Hematopoietic multipotent progenitor cell treated with erythropoietin and hydrocortisone succinate and interleukin-3 and kit ligand, for 4 days (in vitro differentiated cells): ENCODE data around the gene CDH12.

Experiments
- DNase-seq: peaks from one replicate; pipeline ENCODE4 v3.0.0-alpha.2; 2015

The CDH12 gene

DNA sequence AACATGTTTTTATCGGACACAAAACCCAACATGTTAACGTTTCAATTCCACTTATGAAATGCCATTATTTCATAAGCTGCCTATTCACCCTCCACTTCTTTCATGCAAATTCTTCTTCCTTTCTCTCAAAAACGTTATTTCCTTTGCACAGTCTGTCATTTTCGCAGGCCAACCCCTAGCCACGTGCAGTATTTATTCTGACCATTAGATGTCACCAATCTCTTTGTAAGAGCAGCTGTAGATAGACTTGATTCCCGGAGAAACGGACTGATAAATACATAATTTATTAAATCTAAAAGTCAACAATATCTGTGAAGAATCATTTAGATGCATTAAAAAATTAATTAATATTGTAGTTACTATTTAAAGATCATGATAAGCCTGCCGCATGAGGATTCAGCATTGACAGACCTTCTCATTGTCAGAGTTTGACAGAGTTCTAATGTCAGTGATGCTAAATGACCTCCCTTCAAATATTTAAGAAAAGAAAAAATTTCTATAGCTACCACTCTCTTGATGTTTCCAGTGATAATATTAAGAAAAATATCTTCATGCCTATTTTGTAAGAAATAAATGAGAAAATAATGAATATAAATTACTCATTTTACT is 933.6 kb downstream of the CDH12 start:
- DNase-seq: peak; percentile 69

DNA sequence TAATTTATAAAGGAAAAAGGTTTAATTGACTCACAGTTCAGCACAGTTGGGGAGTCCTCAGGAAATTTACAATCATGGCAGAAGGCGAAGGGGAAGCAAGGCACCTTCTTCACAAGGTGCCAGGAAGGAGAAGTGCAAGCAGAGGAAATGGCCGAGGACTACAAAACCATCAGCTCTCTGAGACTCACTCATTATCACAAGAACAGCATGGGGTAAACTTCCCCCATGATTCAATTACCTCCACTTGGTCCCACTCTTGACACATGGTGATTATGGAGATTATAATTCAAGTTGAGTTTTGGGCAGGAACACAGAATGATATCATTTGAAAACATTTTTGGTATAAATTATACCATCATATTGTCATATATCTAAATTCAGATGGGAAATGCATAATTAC is 934.7 kb downstream of the CDH12 start:
- DNase-seq: peak; percentile 1

DNA sequence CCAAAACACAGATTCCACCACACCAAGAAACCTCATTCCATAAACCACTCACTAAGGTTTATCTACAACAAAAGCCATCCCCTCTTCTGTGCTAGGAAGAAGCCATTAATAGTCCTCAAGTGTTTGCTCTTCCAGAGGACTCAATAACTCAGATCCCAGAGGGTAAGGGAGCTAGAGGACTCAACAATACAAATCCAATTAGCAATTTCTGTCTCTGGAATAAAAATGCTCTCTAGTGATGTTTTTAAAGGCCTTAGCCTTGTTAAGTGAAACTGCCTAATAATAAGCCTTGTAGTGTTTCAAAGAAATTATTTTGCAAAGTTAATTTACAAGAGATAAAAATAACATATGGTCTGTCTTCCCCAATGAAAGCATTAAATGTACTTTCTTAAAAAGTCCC is 942.4 kb downstream of the CDH12 start:
- DNase-seq: no peak

DNA sequence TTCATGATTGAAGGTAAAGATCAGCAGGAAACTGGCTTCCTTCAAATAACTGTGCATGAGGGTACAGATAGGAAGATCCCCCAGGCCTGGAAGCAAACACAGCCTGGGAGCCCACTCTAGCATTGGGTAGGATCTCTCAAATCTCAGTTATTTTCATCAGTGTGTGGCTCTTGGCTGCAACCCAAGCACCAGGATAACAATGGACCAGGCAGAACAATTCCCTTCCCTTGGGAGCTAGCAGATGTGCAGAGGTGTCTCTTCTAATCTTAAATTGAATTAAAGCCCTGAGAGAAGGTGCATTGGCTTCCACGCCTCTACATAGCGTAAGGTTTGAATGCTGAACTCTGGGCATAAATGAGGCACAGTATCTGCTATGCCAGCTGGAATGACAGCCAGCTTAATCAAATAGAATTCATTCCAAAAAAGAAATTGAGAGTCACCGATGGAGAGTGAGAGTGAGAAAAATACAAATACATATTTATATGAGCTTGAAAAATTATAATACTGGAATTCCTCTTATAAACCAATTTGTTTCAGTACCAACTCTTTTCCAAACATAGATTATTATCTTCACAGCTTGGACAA is 957.3 kb downstream of the CDH12 start:
- DNase-seq: no peak

DNA sequence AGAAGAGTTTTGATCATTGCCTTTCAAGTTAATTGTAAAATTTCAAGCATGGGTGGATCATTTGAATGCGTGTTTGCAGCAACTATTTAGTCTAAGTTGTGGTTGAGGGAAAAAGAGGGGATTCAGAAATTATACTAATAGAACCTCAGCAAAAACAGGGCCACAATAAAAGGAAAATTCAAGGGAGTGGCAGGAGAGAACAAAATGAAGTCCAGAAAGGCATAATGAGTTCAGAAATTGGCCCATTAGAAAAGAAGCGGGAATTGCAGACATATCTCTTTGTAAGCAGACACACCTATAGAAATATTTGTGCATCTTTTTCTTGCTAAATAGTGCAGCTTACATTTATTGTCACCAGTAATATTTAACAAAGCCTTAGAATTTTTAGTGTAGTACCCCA is 960.0 kb downstream of the CDH12 start:
- no peak for DNase-seq

DNA sequence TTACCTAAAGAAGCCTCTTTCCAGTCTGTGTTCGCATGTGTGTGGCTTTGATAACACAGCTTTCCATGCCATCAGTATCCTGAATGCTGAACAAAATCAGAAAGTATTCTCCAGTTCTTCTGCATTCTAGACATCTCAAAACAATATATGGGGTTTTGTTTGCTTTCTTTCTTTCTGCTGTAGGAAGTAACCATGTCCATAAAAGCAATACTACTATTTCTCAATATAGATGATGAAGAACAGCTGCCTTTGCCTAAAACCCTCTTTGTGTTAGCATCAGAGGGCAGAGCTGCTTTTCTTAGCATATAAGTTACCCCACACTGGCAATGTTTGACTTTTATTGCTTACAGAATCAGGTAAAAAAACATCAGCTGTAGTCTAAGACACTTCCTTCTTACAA is 963.6 kb downstream of the CDH12 start:
- DNase-seq: no peak

DNA sequence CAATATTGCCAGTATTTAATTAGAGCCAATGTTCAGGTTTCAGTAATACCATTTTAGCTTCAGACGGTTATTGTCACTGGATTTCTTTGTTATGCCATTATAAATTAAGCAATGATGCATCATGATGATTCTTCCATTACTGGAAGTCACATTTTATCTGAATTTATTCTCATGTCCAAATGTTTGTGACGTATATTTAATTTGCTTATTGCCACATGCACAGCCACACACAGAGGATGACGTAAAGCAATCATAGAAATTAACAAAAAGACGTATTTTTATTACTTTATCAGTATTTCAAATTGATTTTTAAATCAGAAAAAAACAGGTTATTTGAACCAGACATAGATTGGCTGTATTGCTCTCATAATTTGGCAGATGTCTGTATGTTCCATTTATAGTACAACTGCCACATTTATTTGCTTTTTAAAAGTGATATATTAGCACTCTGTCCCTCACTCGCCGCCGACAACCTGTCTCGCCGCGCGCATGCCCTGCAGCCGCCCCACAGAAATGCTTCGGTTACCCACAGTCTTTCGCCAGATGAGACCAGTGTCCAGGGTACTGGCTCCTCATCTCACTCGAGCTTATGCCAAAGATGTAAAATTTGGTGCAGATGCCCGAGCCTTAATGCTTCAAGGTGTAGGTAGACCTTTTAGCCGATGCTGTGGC is 970.9 kb downstream of the CDH12 start:
- no peak for DNase-seq

DNA sequence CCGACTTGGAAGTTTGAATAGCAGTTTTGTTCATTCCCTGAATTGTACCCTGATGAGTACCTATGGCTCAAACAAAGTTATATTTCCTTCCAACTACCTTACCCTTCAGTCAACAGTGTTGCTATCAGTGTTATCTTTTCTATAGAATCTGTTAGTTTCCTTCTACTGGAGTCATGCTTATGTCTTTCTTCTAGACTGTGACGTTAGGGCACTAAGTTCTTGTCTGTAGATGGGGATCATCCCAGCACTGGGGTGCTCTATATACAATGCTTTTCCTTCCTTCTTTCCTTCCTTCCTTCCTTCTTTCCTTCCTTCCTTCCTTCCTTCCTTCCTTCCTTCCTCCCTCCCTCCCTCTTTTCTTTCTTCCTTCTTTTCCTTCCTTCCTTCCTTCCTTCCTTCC is 973.0 kb downstream of the CDH12 start:
- no peak for DNase-seq

DNA sequence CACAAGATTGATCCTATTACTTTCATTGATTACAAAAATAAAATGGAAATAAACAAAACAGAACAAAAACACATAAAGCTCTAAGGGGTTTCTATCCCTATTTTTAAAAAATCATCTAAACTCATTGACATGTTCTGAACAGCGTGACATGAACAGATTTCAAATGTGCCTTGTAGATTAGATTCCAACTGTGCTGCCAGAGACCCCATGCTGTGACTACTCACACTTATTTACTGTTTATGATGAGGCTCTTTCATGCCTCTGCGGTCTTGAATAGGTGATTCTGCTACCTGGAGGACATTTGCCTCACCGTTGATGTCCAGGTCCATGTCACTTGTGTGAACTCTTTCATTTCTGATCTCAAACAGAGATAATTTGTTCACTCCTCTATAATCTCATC is 990.2 kb downstream of the CDH12 start:
- DNase-seq: no peak

DNA sequence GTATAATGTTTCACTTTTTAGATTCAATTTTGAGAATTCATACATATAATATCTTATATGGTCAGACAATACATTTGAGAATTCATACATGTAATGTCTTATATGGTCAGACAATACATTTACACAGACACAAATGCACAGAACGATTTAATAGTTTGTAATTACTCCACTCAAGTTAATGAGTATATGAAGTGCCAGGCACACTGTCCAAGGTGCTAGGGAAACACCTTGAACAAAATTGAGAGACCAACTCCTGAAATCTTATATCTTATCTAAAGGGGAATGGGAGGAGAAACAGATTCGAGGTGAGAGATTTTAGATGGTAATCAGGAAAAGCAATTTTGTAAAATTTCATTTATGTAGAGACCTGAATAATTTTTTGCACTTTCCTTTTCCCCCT is 994.7 kb downstream of the CDH12 start:
- DNase-seq: no peak

DNA sequence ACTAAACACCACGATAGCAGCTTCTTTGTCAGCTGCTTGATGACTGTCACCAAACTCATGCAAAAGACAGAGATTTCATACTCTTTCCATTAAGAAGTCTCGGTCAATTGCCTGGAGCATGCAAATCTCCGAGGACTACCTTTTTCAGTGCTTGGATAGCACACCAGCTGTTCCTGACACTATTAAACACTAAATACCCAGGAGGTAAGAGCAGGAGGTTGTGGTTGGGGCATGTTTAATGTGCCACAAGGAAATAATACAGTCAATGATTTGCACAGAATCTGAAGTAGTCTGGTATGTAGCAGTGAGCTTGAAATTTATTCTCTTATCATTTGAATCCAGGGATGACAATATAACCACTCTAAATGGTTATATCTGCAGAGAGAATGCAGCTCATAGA is 996.2 kb downstream of the CDH12 start:
- DNase-seq: no peak

DNA sequence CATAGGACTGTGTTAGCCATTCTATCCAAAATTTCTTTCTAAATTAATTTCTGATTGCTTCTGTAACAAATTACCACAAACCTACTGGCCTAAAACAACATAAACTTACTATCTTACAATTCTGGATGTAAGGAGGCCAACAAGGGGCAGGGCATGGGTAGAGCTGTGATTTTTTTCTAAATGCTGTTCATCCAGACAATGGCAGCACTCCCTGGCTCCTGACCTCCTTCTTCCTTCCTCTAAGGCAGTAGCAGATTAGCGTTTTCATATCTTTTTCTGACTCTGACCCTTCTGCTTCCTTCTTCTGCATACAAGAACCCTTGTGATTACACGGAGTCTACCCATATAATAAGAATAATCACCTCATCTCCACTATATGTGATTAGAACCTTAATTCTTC is 1005.8 kb downstream of the CDH12 start:
- no peak for DNase-seq

DNA sequence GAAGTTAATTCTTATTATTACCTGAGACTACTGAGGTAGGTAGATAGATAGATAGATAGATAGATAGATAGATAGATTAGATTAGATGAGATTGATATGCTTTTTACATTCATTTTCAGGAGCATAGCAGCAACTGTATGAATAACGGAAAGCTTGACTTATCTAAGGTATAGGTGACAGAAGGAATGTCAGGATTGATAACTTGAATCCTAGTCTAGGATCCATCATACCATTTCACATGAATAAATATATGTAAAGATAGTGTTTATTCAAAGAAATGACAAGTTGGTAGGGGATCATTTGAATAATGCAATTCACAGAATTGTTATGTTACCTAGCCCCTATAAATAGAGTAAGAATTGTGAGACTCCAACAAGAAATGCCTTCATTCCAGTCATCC is 1008.2 kb downstream of the CDH12 start:
- no peak for DNase-seq

DNA sequence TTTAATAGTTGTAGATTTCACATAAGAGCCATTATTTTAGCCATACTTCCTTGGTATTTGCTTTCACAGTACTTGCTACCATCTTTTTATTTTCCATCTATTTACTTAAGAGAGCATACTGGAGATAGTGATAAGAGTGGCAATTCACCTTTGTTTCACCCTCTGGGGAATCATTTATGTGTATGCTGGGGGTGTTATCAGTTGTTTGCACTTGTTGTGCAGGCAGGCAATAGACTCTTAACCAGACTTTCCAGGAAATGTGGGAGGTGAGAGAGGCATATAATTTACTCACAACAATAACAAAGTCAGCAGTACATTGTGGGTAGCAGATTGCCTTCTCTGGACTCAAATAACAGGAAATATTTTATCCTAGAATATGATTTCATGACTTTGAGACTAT is 1018.3 kb downstream of the CDH12 start:
- peak; percentile 1 for DNase-seq

DNA sequence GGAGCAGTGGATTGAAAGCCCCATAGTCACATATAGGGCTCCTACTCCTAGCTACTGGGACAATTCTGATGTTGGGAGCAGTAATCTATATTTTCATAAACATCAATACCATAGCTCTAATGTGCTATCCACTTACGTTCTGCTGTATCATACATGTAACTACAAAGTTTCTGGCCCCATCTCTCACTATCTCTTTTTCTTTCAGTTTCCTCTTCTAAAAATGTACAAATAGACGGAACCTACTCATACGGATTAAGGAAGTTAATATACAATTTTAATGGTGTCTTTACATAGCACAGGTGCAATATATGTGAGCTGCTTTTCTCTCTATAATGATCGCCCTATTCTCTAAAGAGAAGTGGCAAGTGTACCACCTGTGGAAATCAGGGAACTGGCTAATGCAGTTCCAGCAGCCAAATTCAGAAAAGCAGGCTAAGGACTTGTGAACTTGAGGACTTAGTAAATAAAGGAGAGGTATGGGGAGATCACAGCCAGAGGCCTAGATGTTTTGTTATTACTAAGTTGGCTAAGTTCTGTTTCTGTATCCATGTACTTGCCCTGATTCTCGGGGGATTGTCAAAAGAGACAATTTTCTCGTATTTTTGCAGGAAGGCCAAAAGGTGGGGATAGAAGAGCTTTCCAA is 1021.9 kb downstream of the CDH12 start:
- DNase-seq: no peak

DNA sequence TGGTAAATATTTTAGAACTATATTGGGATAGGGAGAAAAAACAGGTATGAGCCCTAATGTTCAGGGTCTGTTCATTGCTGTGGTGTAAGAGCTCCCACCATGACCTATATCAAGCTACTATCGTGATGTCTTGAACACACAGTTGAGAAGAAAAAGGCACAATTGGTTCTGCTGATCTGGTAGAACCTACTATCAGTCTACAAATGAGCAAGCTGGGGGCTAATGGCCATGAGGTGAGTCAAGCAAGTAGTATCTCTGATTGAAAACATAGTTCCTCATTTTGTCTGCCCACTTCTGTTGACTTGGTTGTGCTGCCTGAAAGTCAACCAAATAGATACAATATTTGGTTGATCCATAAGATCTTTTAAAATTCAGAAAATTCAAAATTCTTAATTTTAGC is 1026.3 kb downstream of the CDH12 start:
- DNase-seq: no peak

DNA sequence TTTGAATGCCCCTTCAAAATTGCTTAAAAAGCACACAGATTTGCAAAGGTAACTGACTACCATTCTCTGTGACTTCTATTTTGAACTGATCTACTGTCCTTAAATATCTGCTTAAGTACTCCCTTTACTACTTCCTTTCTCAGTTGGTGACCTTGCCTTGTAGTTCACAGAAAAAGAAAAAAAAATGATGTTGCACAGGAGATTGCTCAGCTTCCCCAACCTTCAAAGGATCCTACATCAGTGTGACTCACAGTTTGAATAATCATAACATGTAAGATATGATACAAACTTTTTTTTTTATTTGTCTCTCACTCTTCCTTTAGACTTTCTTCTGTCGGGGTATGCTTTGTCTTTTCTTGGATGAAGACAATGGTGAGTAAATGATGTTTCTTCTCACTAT is 1029.6 kb downstream of the CDH12 start:
- DNase-seq: no peak

DNA sequence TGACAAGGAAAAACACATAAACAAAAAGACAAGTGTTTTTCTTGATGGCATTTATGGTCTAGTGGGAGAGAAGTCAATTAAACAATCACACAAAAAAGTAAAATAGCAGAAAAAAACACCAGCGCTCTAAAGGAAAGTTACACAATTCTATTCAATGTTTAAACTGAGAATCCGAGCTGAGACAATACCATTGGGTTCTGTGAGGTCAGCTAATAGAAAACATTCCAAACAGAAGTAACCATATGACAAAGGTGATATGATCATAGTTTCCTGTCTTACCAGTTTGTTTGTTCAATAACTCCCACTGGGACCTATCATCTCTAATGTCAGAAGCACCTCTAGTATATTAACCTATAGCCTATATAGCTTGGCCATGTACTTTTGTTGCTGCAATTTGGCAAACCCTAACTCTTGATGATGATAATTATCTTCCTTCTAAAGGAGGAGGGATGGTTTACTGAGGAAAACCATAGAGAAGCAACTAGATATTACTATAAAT is 1030.0 kb downstream of the CDH12 start:
- no peak for DNase-seq

DNA sequence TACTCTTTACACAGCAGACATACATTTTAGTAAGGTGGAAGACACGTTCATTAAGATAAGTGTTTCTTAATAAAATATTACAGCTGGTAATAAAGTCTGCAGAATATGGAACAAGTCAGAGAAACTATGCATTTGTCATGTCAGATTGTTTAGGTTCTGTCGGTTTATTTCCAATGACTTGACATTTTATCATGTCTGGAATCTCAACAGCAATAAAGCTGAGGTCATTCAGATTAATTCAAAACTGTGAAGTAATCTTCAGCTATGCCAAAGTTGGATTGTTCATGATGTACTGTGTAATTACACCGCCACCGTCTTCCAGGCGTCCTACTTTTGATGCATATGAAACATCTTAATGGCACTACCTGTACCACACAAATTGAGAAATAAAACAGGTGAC is 1032.6 kb downstream of the CDH12 start:
- no peak for DNase-seq

DNA sequence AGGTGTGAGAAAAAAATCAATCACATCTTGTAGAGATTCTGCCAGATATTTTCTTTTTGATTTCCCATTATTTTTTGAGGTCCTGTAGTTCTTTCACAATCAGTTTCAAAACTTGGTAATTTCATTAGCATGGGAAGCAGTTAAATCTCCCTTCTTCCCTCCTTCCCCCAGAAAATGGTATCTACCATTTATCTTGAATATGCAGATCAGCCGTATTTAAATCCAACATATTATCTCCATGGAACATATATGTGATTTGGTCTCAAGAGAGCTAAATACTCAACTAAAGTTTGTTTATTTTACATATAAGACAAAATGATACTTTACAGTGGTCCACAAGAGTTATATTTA is 1034.8 kb downstream of the CDH12 start:
- DNase-seq: no peak

DNA sequence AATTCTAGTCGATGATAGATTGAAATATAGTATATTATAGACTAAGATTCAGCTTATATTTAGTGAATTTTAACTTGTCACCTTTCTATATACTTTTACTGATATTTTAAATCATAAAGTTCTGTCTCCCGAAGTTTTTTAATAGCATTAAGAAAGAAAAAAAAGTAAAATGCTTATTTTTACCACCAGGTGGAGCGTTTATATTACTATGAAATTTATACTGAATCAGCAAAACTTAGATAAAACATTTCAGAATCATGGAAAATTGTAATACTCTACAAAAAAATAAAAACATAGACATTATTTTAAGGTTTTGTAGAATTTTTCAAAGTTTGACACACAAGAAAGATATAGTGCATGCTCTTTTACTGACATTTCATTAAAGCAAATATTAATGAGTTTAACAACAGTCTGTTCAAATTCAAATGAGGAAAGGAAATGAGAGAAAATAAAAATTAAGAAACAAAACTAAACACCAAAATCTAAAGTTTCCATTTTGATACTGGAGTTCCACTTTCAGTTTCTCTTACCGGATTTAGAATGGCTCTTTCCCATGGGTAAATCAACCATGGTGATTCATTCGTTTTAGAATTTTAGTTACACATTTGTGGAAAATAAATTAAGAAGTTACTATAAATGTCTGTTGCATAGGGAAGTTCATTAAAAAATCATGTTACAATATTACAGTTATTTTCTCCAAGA is 1035.3 kb downstream of the CDH12 start:
- DNase-seq: peak; percentile 53

DNA sequence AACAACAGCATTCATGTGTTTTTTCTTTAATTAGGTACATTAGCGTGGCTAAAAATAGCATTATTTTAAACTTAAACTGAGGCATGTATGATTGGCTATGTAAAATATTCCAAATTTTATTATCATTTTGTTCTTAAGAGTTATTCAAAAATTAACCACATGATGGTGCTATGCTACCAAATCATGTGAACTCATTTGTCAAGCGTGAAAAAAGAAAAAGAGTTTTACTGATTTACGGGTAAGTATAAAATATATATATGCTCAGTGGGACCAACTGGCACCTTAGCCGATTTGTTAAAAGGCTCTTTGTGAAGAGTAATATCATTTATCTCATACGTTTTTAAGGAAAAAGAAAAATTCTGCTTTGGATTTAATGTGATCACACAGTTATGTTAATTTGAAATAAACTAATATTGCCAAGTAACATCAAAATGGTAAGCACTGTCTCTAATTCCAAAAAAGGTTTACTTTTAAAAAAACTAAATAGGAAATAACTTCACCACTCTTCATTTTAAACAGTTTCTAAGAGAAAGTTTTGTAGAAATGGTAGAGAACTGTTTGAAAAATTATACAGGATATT is 1042.3 kb downstream of the CDH12 start:
- DNase-seq: peak; percentile 61

DNA sequence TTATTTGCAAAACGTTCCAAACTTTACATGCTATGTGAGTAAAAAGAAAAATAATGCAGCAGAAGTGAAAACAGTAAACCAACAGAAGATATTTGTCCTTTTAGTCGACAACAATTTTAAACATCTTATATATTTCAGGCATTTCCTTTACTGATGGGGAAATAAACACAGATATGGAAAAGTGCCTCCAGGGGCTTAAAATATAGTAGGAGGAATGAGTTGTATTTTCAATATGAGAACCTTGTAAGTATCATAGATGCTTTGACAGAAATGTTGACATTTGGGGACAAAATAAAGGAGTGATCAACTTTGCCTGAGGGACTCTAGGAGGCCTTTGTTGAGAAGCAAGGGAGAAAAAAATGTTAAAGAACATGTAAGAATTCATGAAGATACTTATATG is 1043.5 kb downstream of the CDH12 start:
- DNase-seq: no peak
